Umbilical cord (tissue), 2 donors: ENCODE measurements around the gene GRM4. TPM values are rescaled to one million over a fixed set of nuclear protein-coding genes. Genes with fewer than 3 reads are reported as not detected.

Experiments used
- DNase-seq: peaks from one replicate; pipeline ENCODE4 v3.0.0-alpha.2; 2015; ENCODE audit warnings: low spot score
- total RNA-seq: library from RNA; depleted of rRNA; stranded (reverse); fragments of >200 nt; gene quantifications from one replicate; pipeline ENCODE4 v1.2.3, GENCODE V29; 2014; ENCODE audit warnings: low replicate concordance; ENCODE audit not compliant: insufficient read depth

GRM4 gene
- total RNA-seq, 1 donor from 2014 or later: 0.96 TPM

DNA sequence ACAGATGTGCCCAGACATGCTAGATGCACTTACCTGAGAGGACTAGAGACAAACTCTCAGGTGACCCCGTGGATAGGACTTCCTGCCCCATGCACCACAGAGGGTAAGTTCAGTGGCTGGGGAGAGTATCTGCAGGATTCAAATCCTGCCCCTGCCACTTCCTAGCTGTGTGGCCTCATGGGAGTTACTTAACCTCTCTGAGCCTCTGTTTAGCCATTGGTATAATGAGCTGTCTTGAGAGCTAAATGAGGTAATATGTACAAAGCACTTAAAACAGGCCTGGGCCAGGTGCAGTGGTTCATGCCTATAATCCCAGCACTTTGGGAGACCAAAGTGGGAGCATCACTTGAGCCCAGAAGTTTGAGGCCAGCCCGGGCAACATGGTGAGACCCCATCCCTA is 59.3 kb downstream of the GRM4 start:
- DNase-seq: no peak

DNA sequence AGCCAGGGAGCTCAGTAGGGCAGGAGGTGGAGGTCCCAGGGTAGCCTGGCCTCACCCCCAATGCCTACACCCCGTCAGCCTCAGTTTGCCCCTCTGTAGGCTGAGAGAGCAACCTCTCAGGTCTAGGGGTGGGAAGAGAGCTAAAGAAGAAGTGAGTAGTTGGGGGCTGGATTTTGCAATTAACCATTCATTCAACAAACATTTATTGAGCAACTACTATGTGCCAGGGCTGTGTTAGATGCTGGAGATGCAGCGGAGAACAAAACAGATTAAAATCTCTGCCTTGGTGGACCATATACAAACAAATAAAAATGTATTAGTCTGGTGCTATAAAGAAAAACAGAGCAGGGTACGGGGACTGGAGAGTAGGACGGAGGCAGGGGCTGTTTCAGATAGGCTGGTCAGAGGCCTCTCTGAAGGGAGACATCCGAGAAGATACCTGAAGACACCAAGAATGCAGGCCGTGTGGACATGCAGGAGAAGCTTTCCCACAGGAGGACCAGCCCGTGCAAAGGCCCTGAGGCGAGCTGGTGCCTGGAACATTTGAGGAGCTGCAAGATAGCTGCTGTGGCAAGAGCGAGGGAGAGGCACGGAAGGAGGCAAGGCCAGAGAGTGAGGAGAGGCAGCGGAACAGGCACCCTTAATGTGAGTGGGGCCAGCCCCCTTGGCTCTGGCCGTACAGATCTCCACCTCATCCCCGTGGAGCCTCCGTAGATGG is 60.3 kb downstream of the GRM4 start:
- no peak for DNase-seq

DNA sequence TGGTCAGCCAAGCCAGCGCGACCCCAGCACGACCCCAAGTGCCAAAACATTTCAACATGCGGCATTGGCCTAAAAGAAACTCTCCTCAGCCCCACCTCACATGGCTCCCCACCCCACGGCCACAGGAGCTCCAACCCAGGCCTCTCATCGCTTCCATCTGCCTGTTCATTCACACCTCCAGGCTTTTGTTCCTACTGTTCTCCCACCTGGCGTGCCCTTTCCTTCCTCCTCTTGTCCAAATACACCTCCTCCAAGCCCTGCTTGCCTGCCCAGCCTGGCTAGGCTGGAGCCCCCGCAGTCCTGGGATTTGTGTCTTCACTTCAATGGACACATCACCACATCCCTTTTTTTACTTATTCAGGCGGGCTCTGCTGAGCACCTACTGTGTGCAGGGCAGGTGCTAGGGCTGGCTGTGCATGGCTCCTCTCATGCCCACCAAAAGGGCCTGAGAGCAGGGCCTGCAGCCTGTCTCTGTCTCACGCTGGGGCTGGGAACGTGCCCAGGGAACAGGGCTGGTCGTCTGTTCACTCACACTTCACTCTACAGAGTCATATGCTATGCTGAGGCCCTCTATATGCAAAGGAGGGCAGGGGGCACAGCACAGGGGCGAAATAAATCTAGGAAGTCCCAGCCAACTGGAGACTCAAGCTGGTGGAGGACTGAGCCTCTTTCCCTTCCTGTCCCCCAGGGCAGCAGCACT is 61.1 kb downstream of the GRM4 start:
- no peak for DNase-seq

DNA sequence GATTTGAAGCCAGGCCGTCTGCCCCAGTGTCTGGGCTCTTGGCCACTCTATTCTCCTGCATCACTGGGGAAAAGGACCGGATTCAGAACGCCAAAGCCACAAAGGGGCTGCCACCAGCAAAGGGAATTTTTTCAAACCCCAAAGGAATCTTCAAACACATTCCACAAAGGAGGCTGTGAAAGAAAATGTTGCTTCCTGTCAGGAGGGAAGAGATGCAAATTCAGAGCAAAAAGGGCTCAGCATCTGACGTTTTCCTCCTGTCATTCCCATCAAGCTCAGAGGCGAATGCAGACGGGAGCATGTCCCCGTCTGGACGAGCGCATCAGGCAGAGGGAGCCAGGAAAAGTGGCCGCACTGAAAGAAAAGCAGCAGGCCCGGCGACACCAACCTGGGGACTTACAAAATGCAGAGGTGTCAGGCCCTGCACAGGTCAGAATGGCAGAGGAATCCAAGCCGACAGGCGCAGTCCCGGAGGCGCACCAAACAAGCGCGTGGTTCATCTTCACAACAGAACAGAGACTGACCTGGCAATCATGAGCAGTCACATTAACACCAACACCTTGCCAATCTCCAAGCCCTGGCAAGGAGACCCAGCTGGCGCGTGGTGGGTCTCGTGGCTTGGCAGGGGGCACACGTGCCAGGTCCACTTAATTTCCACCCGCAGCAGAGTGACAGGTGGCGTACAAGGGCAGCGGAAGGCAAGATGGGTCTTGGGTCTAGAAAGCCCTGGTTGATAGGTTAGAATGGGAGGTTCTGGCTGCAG is 62.8 kb downstream of the GRM4 start:
- DNase-seq: no peak

DNA sequence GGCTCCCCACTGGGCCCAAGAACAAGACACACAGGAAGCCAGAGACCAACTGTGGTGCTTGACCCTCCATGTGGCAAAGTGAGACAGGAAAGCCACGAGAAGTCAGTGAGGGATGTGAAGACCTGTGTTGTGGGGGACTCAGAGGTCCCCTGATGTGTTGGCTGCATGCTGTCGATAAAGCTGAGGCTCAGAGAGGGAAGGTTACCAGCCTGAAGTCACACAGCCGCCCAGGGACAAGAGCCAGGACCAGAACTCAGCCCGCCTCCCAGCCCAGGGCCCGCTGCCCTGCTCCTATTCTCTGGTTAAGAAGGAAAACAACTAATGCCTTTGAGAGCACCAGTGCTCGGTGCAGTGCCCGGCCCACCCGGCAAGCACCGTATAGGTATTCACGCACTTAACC is 63.5 kb downstream of the GRM4 start:
- DNase-seq: no peak

DNA sequence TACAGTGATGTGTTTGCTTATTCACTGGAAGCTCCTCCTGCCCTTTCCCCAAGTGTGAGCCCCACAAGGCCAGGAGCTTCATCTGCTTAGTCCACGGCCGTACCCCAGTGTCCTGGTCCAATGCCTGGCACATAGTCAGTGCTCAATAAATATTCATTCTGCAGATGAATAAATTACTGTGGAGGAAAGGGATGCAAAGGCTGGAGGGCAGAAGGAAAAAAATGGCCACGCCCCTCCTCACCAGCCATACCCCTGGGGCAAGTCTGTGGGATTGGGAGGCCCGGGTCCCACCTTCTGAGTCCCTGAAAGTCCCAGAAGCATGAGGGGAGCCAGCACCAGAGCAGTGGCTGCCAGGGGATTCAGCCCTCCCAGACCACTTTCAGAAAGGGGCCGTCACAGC is 65.5 kb downstream of the GRM4 start:
- DNase-seq: no peak

DNA sequence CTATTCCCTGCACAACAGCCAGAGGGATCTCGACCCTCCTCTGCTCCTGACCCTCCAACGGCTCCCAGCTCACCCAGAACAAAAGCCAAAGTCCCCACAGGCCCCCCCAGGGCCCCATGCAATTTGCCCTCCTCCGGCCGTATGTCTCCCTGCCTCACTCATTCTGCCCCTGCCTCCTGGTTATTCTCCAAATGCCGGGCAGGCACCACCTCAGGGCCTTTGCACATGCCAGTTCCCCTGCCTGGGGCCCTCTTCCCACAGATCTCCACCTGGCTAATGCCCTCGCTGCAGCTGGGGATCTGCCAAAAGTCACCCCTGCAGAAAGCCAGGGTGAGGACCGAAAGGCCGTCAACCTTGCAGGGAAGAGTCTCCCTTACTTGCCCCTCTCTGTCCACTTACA is 66.0 kb downstream of the GRM4 start:
- DNase-seq: no peak

DNA sequence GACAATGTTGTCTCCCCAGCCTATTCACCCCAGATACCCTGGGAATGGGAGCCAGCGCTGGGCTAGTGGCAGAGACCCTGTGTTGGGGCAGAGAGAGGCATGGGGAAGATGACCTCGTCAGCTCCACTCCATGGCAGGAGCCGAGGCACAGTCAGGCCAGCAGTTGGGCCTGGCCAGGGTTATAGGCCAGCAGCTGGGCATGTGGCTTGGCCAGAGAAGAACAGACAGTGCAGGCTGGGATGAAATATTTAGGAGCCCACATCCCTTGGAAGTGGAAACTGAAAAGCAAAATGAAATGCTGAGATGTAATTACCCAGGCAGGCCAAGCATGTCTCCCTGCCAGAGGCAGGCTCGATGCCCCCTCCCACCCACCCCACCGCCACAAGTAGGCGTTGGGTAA is 70.0 kb downstream of the GRM4 start:
- DNase-seq: no peak

DNA sequence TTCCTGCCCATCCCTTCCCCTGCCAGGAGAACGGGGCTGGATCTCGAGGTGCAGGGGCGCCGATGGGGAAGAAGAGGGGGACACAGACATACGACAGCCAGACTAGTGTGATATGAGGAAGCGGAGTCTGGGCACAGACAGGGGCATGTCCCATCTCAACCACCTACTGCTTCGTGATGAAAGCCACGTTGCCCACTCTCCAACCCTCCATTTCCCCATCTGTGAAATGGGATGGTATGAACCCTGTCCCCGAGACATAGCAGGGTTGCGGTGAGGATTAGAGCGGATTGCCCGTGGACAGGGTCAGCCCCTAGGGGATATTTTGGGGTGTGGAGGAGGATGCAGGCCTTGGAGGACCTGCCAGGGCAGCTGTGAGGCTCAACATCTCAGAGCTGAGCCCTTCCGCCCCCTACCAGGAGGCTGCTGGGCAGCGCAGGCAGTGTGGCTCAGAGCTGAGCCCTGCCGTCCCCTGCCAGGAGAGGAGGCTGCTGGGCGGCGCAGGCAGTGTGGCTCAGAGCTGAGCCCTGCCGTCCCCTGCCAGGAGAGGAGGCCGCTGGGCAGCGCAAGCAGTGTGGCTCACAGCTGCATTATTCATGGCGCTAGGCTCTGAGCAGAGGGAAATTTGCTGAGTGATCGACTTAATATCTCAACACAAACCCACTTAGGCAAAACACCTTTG is 71.7 kb downstream of the GRM4 start:
- DNase-seq: no peak

DNA sequence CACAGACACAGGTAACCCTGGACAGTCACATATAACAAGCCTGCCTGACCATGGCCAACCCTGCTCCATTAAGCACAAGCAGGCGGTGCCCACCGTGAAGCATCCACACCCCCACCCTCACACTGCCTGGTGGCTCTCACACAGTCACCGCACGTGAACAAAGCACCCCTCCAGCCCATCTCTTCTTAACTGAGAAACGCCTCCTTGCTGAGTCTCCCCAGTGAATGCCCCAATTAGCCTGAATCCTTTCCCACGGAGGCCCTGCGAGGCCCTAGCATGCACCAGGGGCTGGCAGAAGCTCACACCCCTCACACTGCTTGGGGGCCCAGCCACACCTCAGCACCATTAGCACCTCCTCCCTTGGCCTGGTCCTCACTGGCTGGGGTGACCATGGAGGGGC is 72.3 kb downstream of the GRM4 start:
- no peak for DNase-seq

DNA sequence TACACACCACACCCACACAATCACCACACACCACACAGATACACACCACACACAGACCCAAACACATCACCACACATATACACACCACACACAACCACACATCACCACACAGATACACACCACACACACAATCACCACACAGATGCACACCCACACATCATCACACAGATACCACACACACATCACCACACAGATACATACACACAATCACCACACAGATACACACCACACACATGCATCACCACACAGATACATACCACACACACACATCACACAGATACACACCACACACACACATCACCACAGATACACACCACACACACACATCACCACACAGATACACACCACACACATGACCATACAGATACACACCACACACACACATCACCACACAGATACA is 73.2 kb downstream of the GRM4 start:
- DNase-seq: no peak

DNA sequence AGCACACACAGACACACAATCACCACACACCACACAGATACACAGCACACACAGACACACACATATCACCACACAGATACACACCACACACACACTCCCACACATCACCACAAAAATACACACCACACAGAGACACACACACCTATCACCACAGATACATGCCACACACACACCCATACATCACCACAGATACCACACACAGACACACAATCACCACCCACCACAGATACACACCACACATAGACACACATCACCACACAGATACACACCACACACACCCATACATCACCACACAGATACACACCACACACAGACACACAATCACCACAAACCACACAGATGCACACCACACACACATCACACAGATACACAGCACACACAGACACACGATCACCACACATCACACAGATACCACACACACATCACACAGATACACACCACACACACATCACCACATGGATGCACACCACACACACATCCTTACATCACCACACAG is 74.0 kb downstream of the GRM4 start:
- DNase-seq: no peak

DNA sequence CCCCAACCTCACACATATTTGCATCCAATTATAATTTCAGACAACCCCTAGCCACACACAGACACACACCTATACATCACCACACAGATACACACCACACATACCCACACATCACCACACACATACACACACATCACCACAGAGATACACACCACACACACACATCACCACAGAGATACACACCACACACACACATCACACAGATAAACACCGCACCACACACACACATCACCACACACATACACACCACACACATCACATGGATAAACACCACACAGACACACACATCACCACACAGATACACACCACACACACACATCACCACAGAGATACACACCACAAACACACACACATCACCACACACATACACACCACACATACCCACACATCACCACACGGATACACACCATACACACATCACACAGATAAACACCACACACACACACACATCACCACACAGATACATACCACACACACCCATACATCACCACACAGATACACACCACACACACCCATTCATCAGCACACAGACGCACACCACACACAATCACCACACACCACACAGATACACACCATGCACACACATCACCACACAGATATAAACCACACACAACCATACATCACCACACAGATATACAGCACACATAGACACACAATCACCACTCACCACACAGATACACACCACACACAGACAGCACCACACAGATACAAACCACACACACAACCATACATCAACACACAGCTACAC is 74.6 kb downstream of the GRM4 start:
- no peak for DNase-seq

DNA sequence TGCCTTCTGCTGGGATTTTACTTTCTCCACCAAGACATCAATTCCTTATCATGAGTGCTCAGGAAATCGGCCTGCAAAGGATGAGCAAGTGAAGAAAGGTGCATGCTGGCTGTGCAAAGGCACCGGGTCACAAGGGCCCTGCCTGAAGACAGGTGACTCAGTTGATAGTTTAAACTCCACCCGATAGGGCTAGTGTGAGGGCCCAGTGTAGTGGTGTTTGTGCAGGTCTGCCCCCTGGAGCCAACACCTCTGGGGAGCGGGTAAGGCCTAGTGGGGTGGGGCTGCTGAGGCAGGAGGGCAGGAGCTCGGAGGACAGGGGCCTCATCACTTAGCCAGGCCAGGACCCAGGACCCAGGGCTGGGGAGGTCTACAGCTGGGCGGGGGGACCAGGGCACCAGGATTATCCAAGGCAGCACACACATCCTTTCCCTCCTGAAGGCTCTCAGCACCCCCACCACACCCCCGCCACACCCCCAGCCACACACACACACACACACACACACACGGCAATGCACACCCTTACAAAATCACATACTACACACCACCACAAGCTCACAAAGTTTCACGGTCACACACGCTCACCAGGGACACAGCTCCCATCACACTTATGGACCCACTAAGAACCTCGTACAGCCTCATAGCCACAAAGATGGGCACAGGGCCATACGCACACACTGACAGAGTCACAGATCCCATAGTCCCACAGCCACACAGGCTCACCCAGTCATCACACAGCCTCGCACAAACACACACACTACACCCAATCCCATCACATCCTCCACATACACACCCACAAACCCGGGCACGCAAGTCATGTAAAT is 75.4 kb downstream of the GRM4 start:
- no peak for DNase-seq

DNA sequence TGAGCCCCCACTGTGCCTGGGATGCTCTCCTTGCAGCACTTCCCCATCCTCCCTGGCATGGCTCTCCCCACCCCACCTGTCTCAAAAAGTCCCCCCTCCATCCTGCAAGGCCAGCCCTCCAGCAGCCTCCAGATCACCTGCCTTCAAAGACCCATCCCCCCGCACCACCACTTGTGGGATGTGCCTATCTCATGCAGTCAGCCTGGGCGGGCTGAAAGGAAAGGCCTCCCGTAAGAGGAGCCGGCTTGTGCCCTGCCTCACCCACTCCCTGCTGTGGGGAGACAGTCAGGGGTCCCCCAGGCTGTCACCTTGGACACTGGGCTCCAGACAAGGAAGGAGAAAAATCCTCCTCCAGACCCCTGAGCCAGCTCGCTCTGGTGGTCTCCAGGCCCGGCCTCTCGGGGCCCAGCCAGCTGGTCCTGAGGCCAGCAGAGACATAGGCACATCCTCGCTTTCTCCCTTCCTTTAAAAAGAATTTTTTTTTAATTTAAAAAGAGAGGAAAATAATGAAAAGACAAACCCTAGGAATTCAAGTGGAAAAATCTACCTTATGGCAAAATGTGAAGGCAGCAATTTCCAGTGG is 77.3 kb downstream of the GRM4 start:
- no peak for DNase-seq

DNA sequence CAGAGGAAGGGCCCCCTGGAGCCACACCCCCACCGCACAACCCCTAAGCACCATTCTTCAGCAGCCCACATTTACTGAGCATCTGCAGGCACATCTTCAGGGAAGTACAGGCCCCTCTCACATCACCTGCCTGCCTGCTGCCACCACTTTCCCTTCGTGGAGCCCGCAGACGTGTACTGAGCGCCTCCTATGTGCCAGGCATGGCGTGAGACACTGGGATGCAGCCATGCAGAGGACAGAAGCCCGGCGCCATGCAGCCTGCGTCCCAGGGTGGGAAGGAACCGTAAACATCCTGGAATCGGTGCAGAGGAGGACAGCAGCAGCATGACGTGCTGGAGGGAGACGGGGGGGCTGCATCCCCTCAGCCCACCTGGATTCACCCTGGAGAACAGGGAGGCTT is 78.1 kb downstream of the GRM4 start:
- DNase-seq: no peak

DNA sequence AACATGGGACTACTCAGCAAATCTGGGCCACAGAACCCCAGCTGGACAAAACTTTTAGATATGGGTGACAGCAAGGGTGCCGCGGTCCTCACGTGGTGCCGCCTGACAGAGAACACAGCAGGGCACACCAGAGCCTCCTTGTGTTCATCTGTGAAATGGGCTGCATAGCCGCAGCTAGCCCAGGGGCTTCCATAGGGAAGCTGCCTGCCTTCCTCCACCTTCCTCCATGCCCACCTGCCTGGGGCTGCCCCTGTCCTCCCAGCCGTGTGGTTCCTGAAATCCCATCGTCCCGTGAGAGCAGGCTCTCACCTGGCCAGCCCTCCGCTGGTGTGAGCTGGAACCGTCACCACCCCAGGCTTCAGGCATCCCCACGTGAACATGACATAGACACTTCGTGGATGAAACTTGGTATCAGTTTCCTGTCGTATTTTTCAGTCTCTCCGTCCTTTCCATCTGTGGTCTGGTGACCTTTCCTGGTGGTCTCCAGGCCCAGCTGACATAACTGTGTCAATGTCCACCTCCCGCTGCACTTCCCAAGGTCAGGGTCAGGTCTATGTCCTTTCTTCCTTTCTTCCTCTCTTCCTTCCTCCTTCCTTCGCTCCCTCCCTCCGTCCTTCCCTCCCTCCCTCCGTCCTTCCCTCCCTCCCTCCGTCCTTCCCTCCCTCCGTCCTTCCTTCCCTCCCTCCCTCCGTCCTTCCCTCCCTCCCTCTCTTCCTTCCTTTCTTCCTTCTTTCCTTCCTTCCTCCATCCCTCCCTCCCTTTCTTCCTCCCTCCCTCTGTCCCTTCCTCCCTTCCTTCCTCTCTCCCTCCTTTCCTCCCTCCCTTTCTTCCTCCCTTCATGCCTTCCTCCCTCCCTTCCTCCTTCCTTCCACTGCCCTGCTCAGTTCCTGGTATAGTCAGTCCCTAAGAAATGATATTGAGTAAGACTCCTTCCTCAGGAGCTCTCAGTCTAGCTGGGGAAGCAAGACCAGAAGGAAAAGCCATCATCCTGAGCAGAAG is 78.8 kb downstream of the GRM4 start:
- DNase-seq: no peak

DNA sequence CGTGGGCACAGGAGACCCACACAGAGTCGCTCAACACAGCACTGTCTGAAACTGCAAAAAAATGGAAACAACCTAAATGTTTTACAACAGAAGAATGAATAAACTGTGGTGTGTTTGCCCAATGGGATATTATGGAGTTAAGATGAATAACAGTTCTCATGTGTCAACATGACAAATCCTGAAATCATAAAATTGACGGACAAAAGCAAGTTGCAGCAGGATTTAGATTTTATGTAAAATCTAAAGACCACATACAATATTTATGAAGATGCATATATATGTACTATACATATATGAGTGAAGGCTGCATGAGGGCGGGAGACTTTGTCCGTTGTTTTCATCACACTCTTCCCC is 79.7 kb downstream of the GRM4 start:
- DNase-seq: no peak
